HG03175 (cell line): Measurements from ENCODE around the gene CARD9.

Source experiments
- ATAC-seq: cut with Tn5 transposase; IDR thresholded peaks from one replicate; pipeline ENCODE4 v1.9.1; 2021; ENCODE audit warnings: mild to moderate bottlenecking, moderate library complexity; ENCODE audit not compliant: unreplicated experiment

CARD9 gene

DNA sequence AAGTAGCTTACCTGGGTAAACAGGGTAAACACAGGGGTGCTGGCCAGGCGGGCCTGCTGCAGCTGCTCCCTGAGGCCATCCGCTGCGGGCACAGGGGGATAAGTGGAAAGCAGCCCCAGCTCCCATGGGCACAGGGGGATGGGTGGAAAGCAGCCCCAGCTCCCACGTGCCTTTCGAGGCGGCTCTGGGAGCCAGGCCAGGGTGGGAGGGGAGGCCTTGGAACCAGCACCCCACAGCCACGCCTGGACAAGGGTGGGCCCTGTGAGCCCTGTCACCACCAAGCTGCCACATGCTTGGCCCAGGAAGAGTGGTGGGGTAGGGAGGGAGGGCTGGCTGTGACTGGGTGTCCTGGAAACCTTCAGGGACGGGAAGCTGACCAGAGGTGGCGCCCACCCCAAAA lies 7.8 kb upstream of the CARD9 start:
- ATAC-seq, result no peak

DNA sequence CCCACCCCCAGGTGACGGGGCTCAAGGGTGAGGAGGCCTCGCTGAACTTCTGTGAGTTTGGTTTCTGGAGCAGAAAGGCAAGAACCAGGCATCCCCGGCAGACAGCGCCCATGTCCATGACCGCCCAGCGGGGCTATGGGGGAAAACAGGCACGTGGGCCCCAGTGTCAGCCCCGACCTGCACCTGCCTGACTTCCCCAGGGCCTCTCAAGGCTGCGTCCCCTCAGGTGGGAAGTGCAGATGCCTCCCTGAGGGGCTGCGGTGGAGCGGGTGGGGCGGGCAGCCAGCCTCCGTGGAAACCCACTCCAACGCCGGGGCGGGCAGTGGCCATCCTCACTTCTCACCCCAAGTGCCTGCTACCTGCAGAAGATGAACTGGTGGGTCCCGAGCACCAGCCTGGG lies 6.9 kb upstream of the CARD9 start:
- no peak for ATAC-seq

DNA sequence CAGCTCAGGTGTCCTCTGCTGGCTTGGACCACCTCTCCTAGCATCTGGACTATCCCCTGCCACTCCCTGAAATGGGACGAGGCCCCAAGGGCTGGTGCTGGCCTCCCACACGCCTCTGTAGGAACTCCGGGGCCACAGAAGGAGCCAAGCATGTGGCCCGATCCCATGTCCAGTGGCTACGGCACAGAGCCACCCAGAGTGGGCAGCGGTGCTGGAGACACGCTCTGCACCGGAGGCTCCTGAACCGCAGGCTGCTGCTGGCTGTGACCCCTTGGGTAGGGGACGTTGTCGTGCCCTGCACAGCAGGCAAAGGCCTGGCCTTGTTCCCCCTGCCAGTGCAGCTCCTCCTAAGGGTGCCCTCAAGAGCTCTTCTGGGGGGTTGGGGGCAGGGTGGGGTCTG lies 6.4 kb upstream of the CARD9 start:
- no peak for ATAC-seq

DNA sequence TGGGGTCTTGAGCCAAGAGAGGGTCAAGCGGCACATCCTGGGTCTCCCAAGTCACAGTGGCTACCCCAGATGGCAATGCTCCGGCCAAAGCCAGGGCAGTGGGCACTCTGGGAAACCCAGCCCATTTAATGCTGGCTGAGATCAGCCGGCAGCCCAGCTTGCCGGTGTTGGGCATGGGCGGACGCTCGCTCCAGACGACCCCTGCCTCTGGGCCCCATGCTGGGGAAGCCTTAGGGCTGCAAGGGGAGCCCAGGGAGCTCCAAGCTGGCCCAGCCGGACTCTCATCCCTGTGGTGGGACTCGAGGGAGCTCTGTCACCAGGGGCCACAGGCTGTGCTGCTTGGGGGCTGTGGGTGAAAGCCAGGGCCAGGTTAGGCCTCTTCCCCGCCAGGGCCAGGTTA lies 5.9 kb upstream of the CARD9 start:
- ATAC-seq, result no peak

DNA sequence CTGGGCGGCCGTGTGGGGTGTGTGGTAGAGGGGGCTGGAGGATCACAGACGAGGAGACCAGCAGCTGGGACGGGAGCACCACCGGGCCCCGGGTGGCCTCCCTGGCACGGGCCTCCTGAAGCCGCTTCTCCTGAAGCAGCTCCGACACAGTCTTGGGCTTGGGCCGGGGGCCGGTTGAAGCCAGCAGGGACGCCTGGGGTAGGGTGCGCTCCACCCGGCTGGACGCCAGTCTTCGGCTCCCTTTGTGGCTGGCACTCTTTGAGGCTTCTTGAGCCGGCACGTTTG lies 5.5 kb upstream of the CARD9 start:
- ATAC-seq, result no peak

DNA sequence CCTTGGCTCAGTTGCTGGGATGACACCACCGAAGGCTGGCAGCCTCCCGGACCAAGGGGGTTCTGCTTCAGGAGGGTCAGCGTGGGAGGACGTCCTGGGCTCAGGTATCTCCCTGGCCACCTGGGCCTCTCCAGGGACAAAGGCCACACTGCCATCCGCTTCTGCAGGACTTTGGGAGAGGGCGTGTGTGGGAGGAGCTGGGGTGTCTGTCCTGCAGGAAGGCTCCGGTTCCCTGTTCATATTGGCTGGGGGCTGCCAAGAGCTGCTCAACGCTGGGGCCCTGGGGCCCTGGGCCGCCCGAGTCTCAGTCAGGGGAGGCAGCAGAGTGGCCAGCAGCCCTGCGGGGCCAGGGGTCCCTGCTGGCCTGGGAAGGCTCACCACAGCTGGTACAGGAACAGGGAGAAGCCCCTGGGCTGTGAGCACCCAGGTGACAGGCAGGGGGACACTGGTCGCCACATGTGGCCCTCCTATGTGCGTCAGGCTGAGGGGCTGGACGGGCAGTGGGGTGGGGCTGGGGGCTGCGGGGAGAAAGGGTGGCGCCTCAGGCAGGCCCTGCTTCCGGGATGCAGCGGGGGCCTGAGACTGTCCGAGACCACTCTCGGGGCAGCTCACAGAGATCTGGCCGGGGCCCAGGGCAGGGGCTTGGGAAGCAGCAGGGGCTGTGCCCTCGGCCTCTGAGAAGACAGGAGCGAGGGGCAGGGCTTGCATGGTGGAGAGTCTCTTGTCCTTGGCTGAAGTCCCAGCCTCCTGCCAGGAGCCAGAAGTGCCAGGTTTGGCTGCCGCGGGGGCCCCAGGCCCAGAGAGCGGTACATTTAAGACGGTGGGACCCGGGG lies 4.9 kb upstream of the CARD9 start:
- ATAC-seq, result no peak

DNA sequence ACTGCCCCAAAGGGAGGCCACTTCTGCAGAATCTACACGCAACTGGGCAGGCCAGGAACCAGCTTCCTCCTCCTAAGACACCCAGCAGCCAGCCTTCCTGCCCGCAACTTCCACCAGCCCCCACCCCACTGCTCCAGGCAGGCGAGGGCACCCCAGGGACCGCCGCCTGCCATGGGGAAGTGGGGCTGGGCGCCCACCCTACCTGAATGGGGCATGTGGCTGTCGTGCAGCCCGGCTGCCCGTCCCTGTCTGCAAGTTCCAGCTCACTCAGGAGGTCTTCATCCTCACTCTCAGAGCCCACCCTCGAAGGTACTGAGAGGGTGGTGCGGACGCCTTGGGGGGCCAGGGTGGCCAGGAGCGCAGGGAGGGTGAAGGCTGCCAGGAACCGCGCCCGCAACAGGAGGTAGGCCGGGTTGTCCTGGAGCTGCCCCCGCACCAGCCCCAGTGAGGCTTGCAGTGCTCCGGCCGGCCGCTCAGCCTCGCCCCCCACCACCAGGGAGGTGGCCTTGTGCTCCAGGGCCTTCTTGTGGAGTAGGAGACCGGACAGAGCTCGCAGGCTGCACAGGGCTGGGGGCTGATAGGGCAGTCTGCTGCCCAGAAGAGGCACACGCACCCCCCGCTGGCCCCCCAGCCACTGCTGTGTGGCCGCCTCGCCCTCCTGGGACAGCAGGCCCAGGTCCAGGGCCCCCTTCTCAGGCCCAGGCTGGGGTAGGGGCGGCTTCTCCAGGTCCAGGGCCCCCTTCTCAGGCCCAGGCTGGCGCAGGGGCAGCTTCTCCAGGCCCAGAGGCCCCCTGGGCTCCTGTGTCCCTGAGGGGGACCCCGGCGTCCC lies 4.1 kb upstream of the CARD9 start:
- ATAC-seq, result no peak

DNA sequence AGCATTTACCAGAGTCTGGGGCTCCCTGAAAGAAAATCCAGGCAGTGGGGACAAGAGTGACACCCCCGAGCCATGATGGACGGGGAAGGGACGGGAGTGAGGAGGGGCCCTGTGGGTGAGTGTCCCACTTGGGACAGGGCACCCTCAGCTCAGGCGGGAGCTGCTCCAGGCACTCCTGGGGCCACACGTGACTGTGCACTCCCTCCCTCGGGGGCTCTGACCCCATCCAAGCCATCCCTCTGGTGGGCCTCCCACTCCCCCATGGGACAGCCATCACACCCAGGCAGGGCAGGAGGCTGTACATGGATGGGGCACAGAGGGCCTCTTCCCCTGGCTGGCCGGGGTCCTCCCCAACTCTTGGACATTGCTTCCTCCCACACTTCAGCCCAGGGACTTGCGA lies 3.0 kb upstream of the CARD9 start:
- no peak for ATAC-seq

DNA sequence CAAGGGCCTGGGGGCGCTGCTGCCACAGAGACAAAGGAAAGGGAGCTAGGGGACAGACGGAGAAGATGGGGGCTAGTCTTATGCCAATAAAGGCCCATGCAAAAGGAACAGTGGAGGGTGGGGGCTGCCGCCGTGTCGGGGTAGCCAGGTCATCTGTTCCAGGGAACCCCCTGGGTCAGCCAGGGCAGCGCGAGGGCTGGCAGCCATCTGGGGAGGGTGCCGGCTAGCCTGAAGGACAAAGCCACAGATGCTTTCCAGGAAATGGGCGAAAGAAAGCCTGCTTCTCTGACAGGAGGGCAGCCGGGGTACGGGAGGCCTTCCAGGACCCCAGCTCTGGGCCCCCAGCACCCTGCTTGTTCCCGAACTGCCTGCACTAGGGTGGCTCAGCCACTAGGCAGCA lies 1.6 kb upstream of the CARD9 start:
- ATAC-seq, result no peak

DNA sequence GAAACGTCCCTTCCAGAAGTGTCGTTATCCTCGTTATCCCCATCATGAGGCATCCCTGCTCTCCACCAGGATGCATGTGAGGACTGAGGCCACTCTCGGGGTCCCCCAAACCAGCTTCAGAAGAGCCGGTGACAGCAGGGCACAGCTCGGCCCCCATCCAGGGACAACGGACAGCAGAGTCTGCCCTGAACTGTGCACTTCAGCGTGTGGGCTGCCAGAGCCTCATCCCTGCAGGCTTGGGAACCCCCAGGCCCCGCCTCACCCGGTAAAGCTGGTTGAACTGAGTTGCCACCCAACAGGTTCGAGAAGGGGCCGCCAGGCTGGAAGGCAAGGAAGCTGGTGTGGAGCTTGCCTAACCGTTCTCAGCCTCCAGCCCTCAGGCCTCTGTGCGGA lies 710 bp upstream of the CARD9 start:
- no peak for ATAC-seq

DNA sequence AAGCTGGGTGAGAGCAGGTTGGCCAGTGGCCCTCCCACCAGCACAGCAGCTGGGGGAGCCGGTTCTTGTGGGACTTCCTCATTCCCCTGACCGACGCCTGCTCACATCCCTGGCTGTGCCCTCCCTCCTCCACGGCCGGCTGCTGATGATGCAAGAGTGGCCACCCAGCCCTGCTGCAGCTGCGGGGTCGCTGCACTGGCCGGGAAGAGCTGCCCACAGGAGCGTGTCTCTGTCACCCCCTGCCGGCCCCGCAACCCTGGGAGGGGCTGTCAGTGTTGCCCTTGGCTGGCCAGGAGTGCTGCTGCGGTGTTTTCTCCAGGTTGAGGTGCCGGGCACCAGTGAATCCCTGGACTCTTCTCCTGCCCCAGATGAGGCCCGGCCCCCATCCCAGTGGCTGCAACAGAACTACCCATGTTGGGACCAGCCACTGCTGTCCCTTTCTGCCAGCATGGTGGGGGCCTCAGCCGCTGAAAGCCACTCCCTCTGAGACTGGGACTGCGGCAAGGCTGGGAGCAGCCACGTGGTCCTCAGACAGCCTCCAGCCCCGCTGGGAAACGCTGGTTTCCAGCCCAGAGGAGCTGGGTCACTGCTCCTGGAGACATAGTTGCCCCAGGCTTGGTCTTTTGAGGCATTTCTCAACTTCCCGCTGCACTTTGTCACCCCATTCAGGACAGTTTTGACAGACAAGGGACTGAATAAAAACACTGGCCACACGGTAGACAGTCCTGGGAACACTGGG lies 739 bp downstream of the CARD9 start:
- ATAC-seq, result no peak

DNA sequence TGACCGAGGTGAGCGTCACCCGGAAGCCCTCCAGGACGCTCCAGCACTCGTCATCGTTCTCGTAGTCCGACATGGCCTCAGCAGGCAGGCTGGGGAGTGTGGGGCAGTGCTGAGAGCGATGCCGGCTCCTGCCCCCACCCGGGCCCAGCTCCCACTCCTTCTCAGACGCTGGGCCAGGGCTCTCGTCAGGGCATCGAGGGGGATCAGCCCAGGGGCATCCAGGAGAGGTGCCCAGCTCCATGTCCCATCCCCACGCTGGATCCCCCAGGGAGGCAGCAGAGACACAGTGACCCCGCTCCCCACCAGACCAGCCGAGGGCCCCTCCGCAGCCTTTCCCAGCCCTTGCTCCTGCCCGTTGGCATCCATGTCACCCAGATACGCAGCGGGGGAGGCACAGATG lies 1.5 kb downstream of the CARD9 start:
- no peak for ATAC-seq

DNA sequence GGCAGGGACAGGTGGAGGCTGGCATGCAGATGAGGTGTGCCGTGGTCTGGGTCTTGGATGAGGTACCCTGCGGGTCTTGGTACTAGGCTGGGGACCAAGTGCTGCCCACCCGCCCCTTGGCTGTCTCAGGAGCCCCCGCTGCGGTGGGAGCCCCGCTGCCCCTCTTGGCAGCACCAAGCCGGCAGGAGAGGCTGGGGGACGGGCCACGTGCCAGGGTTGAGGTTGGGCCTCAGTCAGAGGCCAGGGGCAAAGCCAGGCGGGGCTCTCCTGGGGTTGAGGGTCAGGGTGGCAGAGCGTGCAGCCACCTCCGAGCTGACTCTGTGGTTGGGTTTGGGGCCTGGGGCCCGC lies 2.0 kb downstream of the CARD9 start:
- no peak for ATAC-seq

DNA sequence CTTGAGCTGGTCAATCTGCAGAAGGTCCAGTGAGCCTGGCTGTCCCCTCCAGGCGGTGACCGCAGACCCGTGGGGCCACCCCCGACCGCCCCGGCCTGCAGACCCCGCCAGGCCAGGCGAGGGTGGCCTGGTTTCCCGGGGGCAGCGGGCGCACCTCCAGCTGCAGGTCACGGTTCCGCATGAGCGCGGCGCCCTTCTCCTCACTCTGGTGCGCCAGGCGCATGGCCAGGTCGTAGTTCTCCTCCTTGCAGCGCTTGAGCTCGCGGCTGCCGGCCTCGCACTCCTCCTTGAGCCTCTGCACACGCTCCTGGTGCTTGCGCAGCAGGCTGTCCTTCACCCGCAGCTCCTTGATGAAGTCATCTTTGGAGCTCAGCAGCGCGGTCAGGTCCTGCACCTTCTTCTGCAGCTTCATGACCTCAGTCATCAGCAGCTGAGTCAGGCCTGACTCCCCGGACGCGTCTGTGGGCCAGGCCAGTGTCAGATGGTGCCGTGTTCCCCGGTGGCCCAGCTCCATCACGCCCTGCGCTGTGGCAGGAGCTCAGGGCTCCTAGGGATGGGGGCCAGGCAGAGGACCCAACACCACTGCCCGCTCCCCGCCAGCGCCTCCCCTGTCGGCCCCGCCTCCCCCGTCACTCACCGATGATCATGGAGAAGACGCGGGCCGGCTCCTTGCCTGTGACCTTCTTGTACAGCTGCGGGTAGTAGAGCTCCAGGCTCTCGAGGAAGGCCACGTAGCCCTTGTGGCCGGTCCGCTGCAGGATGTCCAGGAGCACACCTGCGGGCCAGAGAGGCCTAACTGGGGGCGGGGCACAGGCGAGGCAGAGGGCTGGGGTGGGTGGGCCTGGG lies 2.6 kb downstream of the CARD9 start:
- ATAC-seq, result no peak

DNA sequence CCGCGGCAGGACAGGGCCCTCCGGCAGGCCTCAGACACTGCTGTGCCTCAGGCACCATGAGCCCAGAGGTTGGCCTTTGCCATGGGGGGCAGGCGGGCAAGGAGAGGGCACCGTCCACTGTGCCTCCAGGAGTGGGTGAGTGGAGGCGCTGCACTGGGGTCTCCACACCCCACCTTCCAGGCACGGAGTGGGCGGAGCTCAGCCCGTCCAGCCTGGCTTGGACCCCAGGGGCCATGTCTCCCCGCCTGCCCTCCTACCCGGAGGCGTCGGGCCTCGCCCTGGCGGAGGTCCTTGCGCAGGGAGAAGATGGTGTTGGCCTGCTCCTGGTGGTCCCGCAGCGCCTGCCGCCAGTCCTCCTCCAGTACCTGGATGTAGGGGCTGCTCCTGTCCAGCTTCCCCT lies 3.4 kb downstream of the CARD9 start:
- no peak for ATAC-seq

DNA sequence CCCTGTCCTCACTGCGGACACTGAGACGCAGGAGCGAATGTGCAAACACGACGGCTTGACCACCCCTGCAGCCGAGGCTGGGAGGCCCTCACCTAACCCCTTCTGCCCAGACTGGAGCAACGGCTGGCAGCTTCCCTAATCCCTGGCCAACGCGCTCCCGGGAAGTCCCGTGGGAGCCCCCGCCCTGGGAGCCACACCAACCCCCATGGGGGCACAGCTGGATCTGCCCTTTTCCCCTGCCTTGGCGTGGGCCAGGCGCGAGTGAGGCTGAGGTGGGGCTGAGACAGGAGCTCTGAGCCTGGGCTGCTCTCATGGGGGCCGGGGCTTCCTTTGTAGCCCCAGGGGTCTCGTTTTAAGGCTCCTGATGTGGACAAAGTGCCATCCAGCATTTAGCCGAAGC lies 5.3 kb downstream of the CARD9 start:
- no peak for ATAC-seq

DNA sequence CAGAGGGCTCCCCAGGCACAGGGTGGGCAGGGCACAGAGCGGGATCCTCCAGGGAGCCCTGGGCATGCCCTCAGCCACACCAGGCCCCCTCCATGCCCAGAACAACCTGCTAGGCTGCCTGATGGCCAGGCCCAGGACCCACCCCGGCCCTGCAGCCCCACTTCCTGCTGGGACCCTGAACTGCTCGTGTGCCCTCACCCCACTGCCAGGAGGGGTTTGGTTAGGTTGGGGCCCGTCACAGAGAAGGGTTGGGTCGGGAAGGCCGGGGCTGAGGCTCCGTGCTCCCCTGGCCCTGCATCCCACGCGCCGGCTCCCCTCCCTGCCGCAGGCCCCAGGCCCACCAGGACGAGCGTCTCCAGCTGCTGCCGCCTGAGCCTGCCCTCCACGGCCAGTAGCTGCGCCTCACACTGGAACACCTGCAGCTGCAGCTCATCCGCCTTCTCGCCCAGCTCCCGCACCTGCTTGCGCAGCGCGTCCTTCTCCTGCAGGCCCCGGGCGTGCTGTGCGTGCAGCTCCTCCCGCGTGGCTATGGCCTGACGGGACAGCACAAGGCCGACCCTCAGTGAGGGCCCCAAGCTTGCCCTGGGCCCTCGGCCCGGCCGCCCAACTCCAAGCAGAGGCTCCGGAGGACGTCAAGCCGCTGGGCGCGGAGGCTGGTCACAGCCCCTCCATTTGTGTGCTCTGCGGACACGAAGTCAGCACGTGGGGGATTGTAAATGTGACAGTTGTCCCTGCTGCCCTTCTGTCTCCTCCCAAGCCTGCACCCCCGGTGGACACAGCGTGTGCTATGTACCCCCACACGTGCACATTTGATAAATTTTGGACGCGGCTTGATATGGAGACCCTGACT lies 5.9 kb downstream of the CARD9 start:
- ATAC-seq, result no peak

DNA sequence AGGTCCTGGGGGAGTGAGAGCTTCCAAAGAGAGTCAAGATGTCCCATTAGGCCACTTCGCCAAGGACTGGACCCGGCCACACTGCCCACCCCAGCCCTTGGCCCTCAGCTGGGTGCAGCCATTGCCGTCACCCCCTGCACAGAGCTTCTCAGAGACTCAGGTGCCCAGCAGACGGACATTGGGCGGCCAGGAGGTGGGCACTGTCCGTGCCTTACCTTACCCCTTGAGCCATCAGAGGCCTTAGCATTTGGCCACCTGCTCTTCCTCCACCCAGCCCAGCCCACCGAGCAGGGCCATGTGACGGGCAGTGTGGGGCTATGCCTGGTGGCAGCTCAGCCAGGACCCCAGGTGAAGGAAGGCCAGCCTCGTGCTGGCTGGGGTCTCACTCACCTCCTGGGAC lies 6.6 kb downstream of the CARD9 start:
- ATAC-seq, result no peak

DNA sequence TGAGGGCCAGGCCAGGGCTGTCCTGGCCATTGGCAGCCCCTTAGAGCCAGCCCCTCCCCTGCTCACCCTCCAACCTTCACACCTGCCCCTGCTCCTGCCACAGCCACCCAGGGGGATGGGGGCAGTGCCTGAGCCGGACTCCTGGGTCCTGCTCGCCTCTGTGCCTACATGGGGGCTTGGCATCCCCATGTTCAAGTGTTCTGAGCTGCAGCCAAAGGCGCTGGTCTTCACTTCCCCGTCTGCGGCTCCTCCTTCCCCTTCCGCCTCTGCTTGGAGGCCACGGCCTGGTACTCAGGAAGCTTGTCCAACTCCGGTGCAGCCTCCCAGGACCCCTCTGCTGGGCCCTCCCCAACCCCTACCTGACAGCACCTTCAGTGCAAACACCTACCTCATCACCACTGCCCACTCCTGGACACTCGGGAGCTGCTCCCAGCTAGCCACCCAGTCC lies 7.7 kb downstream of the CARD9 start:
- ATAC-seq, result no peak
